Activated naive CD8-positive, alpha-beta T cell (primary cell): ENCODE data around the gene ANO6.
"Not testable (repeated sequence)": the region's sequence is repeated elsewhere in the genome, so short reads cannot be mapped to it uniquely, and the experiment has no call there.

Experiments used
- H3K27ac Mint-ChIP-seq: one replicate; pipeline ENCODE4 v1.8.0; 2021; ENCODE audit warnings: mixed read lengths
- H3K27me3 Mint-ChIP-seq: one replicate; pipeline ENCODE4 v1.8.0; 2021; ENCODE audit warnings: mixed read lengths
- H3K36me3 Mint-ChIP-seq: one replicate; pipeline ENCODE4 v1.8.0; 2021; ENCODE audit warnings: mixed read lengths
- H3K4me1 Mint-ChIP-seq: one replicate; pipeline ENCODE4 v1.8.0; 2021; ENCODE audit warnings: low read depth, mixed read lengths
- H3K4me3 Mint-ChIP-seq: one replicate; pipeline ENCODE4 v1.8.0; 2021; ENCODE audit warnings: mild to moderate bottlenecking, mixed read lengths
- H3K9me3 Mint-ChIP-seq: one replicate; pipeline ENCODE4 v1.8.0; 2021; ENCODE audit warnings: low read depth, mixed read lengths

The ANO6 gene

GRCh38 chr12:45315462-45315861 lies 99.6 kb downstream of the ANO6 start:
- Mint-ChIP-seq H3K9me3 (peaks cover 4% of the 10 kb centered on the region), H3K36me3 (peaks cover 12% of the 10 kb centered on the region), H3K27me3 (no peaks in the 10 kb centered on the region)

GRCh38 chr12:45317261-45317660 lies 101.4 kb downstream of the ANO6 start:
- H3K4me3 Mint-ChIP-seq, H3K9me3 Mint-ChIP-seq, H3K27ac Mint-ChIP-seq, H3K4me1 Mint-ChIP-seq, H3K27me3 Mint-ChIP-seq: not testable (repeated sequence)
- peaks cover 22% of the 10 kb centered on the region for H3K36me3 Mint-ChIP-seq

More at GRCh38 chr12:45315462-45315861, 99.6 kb downstream of the ANO6 start:
- Mint-ChIP-seq H3K27ac (no peak overlapping the region), H3K4me3 (no peak overlapping the region), H3K4me1 (peaks cover 1% of the 10 kb centered on the region)

- Mint-ChIP-seq H3K4me3 (no peak overlapping the region), H3K27ac (no peak overlapping the region), H3K9me3 (peaks cover 3% of the 10 kb centered on the region), H3K4me1 (peaks cover 9% of the 10 kb centered on the region), H3K36me3 (peaks cover 13% of the 10 kb centered on the region), H3K27me3 (no peaks in the 10 kb centered on the region)
Observed at GRCh38 chr12:45322810-45323209, 106.9 kb downstream of the ANO6 start.

GRCh38 chr12:45324391-45324790 lies 108.5 kb downstream of the ANO6 start:
- Mint-ChIP-seq H3K27me3 (no peaks in the 10 kb centered on the region), H3K27ac (no peak overlapping the region), H3K4me1 (peaks cover 9% of the 10 kb centered on the region), H3K4me3 (no peak overlapping the region), H3K36me3 (peaks cover 13% of the 10 kb centered on the region), H3K9me3 (peaks cover 3% of the 10 kb centered on the region)

- H3K4me3 Mint-ChIP-seq, result no peak overlapping the region
- peaks cover 8% of the 10 kb centered on the region for H3K4me1 Mint-ChIP-seq
- H3K9me3 Mint-ChIP-seq, result peaks cover 3% of the 10 kb centered on the region
- H3K36me3 Mint-ChIP-seq, result peaks cover 10% of the 10 kb centered on the region
- no peak overlapping the region for H3K27ac Mint-ChIP-seq
- H3K27me3 Mint-ChIP-seq, result no peaks in the 10 kb centered on the region
Observed at GRCh38 chr12:45326358-45326975, 110.6 kb downstream of the ANO6 start.

- no peaks in the 10 kb centered on the region for H3K9me3 Mint-ChIP-seq
- no peak overlapping the region for H3K27ac Mint-ChIP-seq
- peaks cover 7% of the 10 kb centered on the region for H3K36me3 Mint-ChIP-seq
- no peaks in the 10 kb centered on the region for H3K27me3 Mint-ChIP-seq
- H3K4me3 Mint-ChIP-seq, result no peak overlapping the region
- peaks cover 8% of the 10 kb centered on the region for H3K4me1 Mint-ChIP-seq
Observed at GRCh38 chr12:45327823-45328383, 112.0 kb downstream of the ANO6 start.

- Mint-ChIP-seq H3K36me3 (peaks cover 11% of the 10 kb centered on the region), H3K9me3 (no peaks in the 10 kb centered on the region), H3K27ac (no peak overlapping the region), H3K4me3 (no peak overlapping the region), H3K27me3 (no peaks in the 10 kb centered on the region), H3K4me1 (peaks cover 8% of the 10 kb centered on the region)
Observed at GRCh38 chr12:45329238-45329637, 113.3 kb downstream of the ANO6 start.

- H3K27me3 Mint-ChIP-seq, result no peaks in the 10 kb centered on the region
- H3K27ac Mint-ChIP-seq, result no peak overlapping the region
- no peak overlapping the region for H3K4me3 Mint-ChIP-seq
- no peaks in the 10 kb centered on the region for H3K9me3 Mint-ChIP-seq
- peaks cover 7% of the 10 kb centered on the region for H3K4me1 Mint-ChIP-seq
- peaks cover 14% of the 10 kb centered on the region for H3K36me3 Mint-ChIP-seq
Observed at GRCh38 chr12:45329702-45330101, 113.8 kb downstream of the ANO6 start.

GRCh38 chr12:45331552-45331951 lies 115.7 kb downstream of the ANO6 start:
- Mint-ChIP-seq H3K9me3 (no peaks in the 10 kb centered on the region), H3K36me3 (peaks cover 14% of the 10 kb centered on the region), H3K4me1 (peaks cover 2% of the 10 kb centered on the region), H3K4me3 (no peak overlapping the region), H3K27ac (no peak overlapping the region), H3K27me3 (no peaks in the 10 kb centered on the region)

- Mint-ChIP-seq H3K36me3 (peaks cover 16% of the 10 kb centered on the region), H3K27ac (no peak overlapping the region), H3K4me1 (no peaks in the 10 kb centered on the region), H3K9me3 (no peaks in the 10 kb centered on the region), H3K27me3 (no peaks in the 10 kb centered on the region), H3K4me3 (no peak overlapping the region)
Observed at GRCh38 chr12:45334396-45334795, 118.5 kb downstream of the ANO6 start.

GRCh38 chr12:45336331-45336730 lies 120.4 kb downstream of the ANO6 start:
- Mint-ChIP-seq H3K4me3 (no peak overlapping the region), H3K36me3 (peaks cover 18% of the 10 kb centered on the region), H3K9me3 (no peaks in the 10 kb centered on the region), H3K4me1 (no peaks in the 10 kb centered on the region), H3K27me3 (no peaks in the 10 kb centered on the region), H3K27ac (no peak overlapping the region)

GRCh38 chr12:45336762-45337596 lies 121.1 kb downstream of the ANO6 start:
- no peaks in the 10 kb centered on the region for H3K9me3 Mint-ChIP-seq
- no peaks in the 10 kb centered on the region for H3K27me3 Mint-ChIP-seq
- no peak overlapping the region for H3K4me3 Mint-ChIP-seq
- H3K36me3 Mint-ChIP-seq, result peaks cover 16% of the 10 kb centered on the region
- no peaks in the 10 kb centered on the region for H3K4me1 Mint-ChIP-seq
- H3K27ac Mint-ChIP-seq, result no peak overlapping the region

- H3K36me3 Mint-ChIP-seq, result peaks cover 15% of the 10 kb centered on the region
- no peak overlapping the region for H3K27ac Mint-ChIP-seq
- no peaks in the 10 kb centered on the region for H3K4me1 Mint-ChIP-seq
- no peaks in the 10 kb centered on the region for H3K9me3 Mint-ChIP-seq
- no peak overlapping the region for H3K4me3 Mint-ChIP-seq
- no peaks in the 10 kb centered on the region for H3K27me3 Mint-ChIP-seq
Observed at GRCh38 chr12:45337835-45338234, 121.9 kb downstream of the ANO6 start.

GRCh38 chr12:45338272-45338671 lies 122.4 kb downstream of the ANO6 start:
- no peaks in the 10 kb centered on the region for H3K9me3 Mint-ChIP-seq
- no peaks in the 10 kb centered on the region for H3K4me1 Mint-ChIP-seq
- H3K36me3 Mint-ChIP-seq, result peaks cover 15% of the 10 kb centered on the region
- H3K27ac Mint-ChIP-seq, result no peak overlapping the region
- no peaks in the 10 kb centered on the region for H3K27me3 Mint-ChIP-seq
- H3K4me3 Mint-ChIP-seq, result no peak overlapping the region

- no peaks in the 10 kb centered on the region for H3K4me1 Mint-ChIP-seq
- no peak overlapping the region for H3K4me3 Mint-ChIP-seq
- H3K27ac Mint-ChIP-seq, result no peak overlapping the region
- no peaks in the 10 kb centered on the region for H3K27me3 Mint-ChIP-seq
- H3K9me3 Mint-ChIP-seq, result no peaks in the 10 kb centered on the region
- H3K36me3 Mint-ChIP-seq, result peaks cover 11% of the 10 kb centered on the region
Observed at GRCh38 chr12:45339035-45339434, 123.1 kb downstream of the ANO6 start.
